HL-60 (cell line): ENCODE results near the gene CYP21A2.
"Not testable (repeated sequence)": the region's sequence is repeated elsewhere in the genome, so short reads cannot be mapped to it uniquely, and the experiment has no call there.

Experiments
- CTCF ChIP-seq: IDR thresholded peaks from one replicate; pipeline ENCODE4 v1.5.1; 2011; ENCODE audit warnings: low read length, control low read depth, inconsistent platforms; ENCODE audit not compliant: insufficient read depth
- GABPA ChIP-seq: IDR thresholded peaks from 2 replicates; pipeline ENCODE4 v1.6.1; 2012; ENCODE audit warnings: low read depth
- POLR2AphosphoS5 ChIP-seq: IDR thresholded peaks from 2 replicates; pipeline ENCODE4 v1.6.1; 2012; ENCODE audit warnings: low read depth
- REST ChIP-seq: IDR thresholded peaks from 2 replicates; pipeline ENCODE4 v1.6.1; 2012; ENCODE audit warnings: low read depth; ENCODE audit not compliant: insufficient replicate concordance

- TF ChIP-seq CTCF, POLR2AphosphoS5, REST, GABPA: not testable (repeated sequence)
Measured at GRCh38 chr6:32007086-32007485, 31.1 kb upstream of the CYP21A2 start.
